Upper lobe of right lung (tissue), 1 donor: ENCODE measurements around the gene MRPS10. TPM values are rescaled to one million over a fixed set of nuclear protein-coding genes. Genes with fewer than 3 reads are reported as not detected.
"Not testable (repeated sequence)": the region's sequence is repeated elsewhere in the genome, so short reads cannot be mapped to it uniquely, and the experiment has no call there.

Experiments used
- ATAC-seq: fragments of 200-7000 bp; cut with Tn5 transposase; one replicate; pipeline ENCODE4 v1.9.1; 2020; ENCODE audit warnings: mild to moderate bottlenecking, moderate library complexity
- DNase-seq: peaks from one replicate; pipeline ENCODE4 v3.0.0-alpha.2; 2020
- H3K27ac ChIP-seq: fragments of 200-600 bp; one replicate; pipeline ENCODE4 v1.8.0; 2022
- H3K27me3 ChIP-seq: fragments of 200-600 bp; one replicate; pipeline ENCODE4 v1.8.0; 2022; ENCODE audit warnings: mild to moderate bottlenecking
- H3K36me3 ChIP-seq: fragments of 200-600 bp; one replicate; pipeline ENCODE4 v1.8.0; 2022
- H3K4me1 ChIP-seq: fragments of 200-600 bp; one replicate; pipeline ENCODE4 v1.8.0; 2022
- H3K4me3 ChIP-seq: fragments of 200-600 bp; one replicate; pipeline ENCODE4 v1.8.0; 2022; ENCODE audit warnings: mild to moderate bottlenecking
- H3K9me3 ChIP-seq: fragments of 200-600 bp; one replicate; pipeline ENCODE4 v1.8.0; 2022
- intact Hi-C: fragments of 100-400 bp; cut with DNase I; formaldehyde crosslinking; loops from one replicate; pipeline ENCODE4 v1.11.0; 2022
- total RNA-seq: library from RNA; stranded (reverse); fragmentation: NEBNext Ultra II Directional; extraction: Animal tissue kit (Norgen Biotek cat#: 25700); gene quantifications from one replicate; pipeline ENCODE4 v1.2.1, GENCODE V29; 2021
- TF ChIP-seq, protein P1 (sequence below): fragments of 200-600 bp; IDR thresholded peaks from one replicate; pipeline ENCODE4 v1.8.0; 2022; ENCODE audit warnings: antibody characterized with exemption
- donor health status: DM: no; HTN: yes; CAD: no; lungs with severe emphysema.

Gene MRPS10
- total RNA-seq, 1 donor from 2014 or later = 24.8 TPM

DNA sequence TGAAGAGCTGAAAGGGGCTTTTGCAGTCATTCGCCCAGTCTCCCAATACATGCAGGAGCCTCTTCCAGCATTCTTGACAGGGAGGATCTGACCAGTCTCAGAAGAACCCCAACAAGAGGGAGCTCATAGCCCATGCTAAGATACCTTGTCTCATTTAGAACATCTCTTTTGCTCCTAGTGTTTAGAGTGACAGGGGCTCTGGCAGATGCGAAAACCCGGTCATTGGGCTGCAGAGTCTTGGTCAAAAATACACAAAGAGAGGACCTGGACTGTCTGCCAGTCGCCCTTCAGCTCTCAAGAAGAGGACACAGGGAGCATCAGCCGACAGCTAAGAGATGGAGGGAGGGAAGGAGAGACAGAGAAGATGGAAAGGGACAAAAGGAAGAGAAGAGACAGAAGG is 23.6 kb downstream of the MRPS10 start:
- no peak for DNase-seq
- H3K9me3 ChIP-seq = no peaks in the 10 kb centered on the region
- no peaks in the 10 kb centered on the region for H3K4me1 ChIP-seq
- no peaks in the 10 kb centered on the region for H3K36me3 ChIP-seq
- ATAC-seq = no peak
- H3K4me3 ChIP-seq = no peak overlapping the region
- intact Hi-C loops = no loop called here
- TF ChIP-seq, protein P1, sequence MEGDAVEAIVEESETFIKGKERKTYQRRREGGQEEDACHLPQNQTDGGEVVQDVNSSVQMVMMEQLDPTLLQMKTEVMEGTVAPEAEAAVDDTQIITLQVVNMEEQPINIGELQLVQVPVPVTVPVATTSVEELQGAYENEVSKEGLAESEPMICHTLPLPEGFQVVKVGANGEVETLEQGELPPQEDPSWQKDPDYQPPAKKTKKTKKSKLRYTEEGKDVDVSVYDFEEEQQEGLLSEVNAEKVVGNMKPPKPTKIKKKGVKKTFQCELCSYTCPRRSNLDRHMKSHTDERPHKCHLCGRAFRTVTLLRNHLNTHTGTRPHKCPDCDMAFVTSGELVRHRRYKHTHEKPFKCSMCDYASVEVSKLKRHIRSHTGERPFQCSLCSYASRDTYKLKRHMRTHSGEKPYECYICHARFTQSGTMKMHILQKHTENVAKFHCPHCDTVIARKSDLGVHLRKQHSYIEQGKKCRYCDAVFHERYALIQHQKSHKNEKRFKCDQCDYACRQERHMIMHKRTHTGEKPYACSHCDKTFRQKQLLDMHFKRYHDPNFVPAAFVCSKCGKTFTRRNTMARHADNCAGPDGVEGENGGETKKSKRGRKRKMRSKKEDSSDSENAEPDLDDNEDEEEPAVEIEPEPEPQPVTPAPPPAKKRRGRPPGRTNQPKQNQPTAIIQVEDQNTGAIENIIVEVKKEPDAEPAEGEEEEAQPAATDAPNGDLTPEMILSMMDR = no peak
- no peaks in the 10 kb centered on the region for H3K27me3 ChIP-seq
- no peak overlapping the region for H3K27ac ChIP-seq

DNA sequence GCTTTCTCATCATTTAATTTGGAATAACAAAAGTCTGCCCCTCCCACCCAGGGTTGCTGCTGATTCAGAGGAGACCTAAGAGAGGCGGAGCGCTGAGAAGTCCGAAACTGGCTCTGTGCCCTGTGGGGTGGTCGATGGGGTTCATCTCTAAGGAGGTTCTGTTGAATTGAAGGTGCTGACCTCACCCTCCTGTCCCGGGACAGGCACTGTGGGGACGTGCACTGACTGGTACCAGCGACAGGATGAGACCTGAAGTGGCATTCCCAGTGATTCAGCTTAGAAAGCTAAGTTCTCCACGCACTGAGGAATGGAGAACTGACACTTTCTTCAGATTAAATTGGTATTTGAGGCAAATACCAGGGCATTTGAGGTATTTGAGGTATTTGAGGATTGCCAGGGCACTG is 24.2 kb downstream of the MRPS10 start:
- intact Hi-C loops = no loop called here
- Histone ChIP-seq H3K4me1 (no peaks in the 10 kb centered on the region), H3K9me3 (no peaks in the 10 kb centered on the region), H3K4me3 (no peak overlapping the region), H3K36me3 (no peaks in the 10 kb centered on the region), H3K27me3 (no peaks in the 10 kb centered on the region), H3K27ac (no peak overlapping the region)
- DNase-seq = no peak
- TF ChIP-seq, protein P1 = no peak
- ATAC-seq = no peak

DNA sequence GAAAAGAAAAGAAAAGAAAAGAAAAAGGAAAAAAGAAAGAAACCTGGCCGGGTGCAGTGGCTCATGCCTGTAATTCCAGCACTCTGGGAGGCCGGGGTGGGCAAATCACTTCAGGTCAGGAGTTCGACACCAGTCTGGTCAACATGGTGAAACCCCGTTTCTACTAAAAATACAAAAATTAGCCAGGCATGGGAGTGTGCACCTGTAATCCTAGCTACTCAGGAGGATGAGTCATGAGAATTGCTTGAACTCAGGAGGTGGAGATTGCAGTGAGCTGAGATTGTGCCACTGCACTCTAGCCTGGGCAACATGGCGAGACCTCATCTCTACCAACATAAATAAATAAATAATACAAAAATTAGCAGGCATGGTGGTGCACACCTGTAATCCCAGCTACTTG is 25.3 kb downstream of the MRPS10 start:
- H3K9me3 ChIP-seq, DNase-seq, H3K27me3 ChIP-seq, intact Hi-C loops, H3K4me1 ChIP-seq, H3K36me3 ChIP-seq, ATAC-seq, H3K27ac ChIP-seq, H3K4me3 ChIP-seq: not testable (repeated sequence)

DNA sequence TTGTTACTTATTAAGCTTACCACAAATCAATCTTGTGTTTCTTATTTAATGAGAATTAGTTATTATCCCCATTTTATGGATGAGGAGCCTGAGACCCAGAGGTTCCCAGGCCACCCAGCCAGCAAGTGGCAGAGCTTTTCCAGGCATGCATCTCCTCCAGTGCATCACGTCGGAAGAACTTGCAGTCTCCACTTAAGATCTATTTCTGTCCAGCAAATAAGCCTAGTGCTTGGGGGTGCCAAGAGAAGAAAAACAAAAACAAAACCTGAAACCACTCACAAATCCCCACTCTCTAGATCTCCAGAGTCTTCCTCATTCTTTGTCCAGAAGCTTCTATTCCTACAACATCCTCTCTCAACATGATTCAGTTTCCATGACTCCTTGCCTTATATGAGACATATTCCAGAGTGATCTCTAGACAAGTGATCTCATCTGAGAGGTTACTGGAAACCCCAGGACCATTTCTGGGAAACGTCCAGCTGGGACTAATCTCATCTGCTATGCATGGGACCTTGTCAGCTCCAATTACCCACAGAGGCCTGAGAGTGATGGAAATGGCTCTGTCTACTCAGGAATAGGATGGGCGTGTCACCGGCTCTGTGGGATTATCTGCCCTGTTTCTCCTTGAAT is 27.0 kb downstream of the MRPS10 start:
- H3K36me3 ChIP-seq = no peaks in the 10 kb centered on the region
- no peaks in the 10 kb centered on the region for H3K27me3 ChIP-seq
- no peak overlapping the region for H3K27ac ChIP-seq
- no peaks in the 10 kb centered on the region for H3K9me3 ChIP-seq
- no peak overlapping the region for H3K4me3 ChIP-seq
- H3K4me1 ChIP-seq = no peaks in the 10 kb centered on the region
- DNase-seq (no peak), ATAC-seq (no peak)
- intact Hi-C loops = no loop called here
- TF ChIP-seq, protein P1 = no peak

DNA sequence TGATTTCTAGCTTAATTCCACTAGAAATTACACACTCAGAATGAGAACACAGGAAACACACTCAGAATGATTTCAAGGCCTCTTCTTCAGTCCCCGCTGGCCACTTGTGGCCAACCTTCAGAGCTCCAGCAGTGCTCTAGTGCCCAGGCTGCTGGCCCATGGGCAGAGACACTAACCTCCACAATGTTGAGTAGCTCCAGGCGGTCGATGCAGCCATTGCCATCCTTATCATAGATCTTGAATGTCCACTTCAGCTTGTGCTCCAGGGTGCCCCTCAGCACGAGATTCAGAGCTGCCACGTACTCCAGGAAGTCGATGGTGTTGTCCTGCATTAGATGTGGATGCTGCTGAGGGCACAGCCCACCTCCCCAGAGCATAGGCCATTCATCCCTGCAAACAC is 29.3 kb downstream of the MRPS10 start:
- H3K4me3 ChIP-seq = no peak overlapping the region
- ATAC-seq (no peak), DNase-seq (no peak)
- intact Hi-C loops = no loop called here
- H3K27ac ChIP-seq = no peak overlapping the region
- TF ChIP-seq, protein P1 = no peak
- no peaks in the 10 kb centered on the region for H3K4me1 ChIP-seq
- no peaks in the 10 kb centered on the region for H3K27me3 ChIP-seq
- no peaks in the 10 kb centered on the region for H3K9me3 ChIP-seq
- H3K36me3 ChIP-seq = no peaks in the 10 kb centered on the region

DNA sequence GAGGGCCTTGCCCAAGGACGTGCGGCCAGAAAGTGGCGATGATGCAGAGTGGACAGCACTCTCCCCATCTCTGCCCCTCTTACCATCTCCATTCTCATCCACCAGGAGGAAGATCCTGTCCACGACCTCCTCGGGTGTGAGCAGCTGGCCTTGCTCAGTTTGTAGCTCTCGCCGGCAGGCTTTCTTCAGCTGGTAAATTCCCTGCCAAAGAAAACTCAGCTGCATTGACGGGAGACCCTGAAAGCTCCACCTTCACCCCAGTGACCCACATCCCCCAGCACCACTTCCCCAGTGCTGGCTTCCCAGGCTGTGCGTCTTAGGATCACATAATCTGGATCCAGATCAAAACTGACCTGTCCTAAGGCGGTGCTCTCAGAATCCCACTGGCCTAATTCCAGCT is 32.1 kb downstream of the MRPS10 start:
- DNase-seq = peak; percentile 28
- Histone ChIP-seq H3K36me3 (no peaks in the 10 kb centered on the region), H3K4me3 (no peak overlapping the region), H3K9me3 (no peaks in the 10 kb centered on the region), H3K27me3 (no peaks in the 10 kb centered on the region), H3K27ac (no peak overlapping the region), H3K4me1 (no peaks in the 10 kb centered on the region)
- TF ChIP-seq, protein P1 = no peak
- intact Hi-C loops = no loop called here
- ATAC-seq = no peak
